Medulla oblongata (tissue), 1 donor: Measurements from ENCODE around the gene TLE2.
"Not testable (repeated sequence)": the region's sequence is repeated elsewhere in the genome, so short reads cannot be mapped to it uniquely, and the experiment has no call there.

ENCODE experiments used
- DNase-seq: peaks from one replicate; pipeline ENCODE4 v3.0.0-alpha.2; 2015; ENCODE audit errors: extremely low spot score

The TLE2 gene

DNA sequence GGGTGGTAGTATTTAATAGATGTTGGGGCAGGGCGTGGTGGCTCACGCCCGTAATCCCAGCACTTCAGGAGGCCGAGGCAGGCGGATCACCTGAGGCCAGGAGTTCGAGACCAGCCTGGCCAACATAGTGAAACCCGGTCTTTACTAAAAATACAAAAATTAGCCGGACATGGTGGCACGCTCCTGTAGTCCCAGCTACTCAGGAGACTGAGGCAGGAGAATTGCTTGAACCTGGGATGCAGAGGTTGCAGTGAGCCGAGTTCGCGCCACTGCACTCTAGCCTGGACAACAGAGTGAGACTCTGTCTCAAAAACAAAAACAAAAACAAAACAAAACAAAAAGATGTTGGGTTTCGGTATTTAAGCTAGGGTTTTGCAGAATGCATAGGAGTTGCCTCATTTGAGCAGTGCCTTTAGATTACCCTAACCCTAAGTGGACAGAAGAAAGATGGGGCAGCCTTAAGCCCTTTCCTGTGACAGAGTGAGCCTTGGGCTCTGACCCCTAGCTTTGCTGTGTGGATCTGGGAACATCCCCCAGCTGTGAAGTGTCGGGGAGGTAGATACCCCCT lies 8.0 kb upstream of the TLE2 start:
- not testable (repeated sequence) for DNase-seq

DNA sequence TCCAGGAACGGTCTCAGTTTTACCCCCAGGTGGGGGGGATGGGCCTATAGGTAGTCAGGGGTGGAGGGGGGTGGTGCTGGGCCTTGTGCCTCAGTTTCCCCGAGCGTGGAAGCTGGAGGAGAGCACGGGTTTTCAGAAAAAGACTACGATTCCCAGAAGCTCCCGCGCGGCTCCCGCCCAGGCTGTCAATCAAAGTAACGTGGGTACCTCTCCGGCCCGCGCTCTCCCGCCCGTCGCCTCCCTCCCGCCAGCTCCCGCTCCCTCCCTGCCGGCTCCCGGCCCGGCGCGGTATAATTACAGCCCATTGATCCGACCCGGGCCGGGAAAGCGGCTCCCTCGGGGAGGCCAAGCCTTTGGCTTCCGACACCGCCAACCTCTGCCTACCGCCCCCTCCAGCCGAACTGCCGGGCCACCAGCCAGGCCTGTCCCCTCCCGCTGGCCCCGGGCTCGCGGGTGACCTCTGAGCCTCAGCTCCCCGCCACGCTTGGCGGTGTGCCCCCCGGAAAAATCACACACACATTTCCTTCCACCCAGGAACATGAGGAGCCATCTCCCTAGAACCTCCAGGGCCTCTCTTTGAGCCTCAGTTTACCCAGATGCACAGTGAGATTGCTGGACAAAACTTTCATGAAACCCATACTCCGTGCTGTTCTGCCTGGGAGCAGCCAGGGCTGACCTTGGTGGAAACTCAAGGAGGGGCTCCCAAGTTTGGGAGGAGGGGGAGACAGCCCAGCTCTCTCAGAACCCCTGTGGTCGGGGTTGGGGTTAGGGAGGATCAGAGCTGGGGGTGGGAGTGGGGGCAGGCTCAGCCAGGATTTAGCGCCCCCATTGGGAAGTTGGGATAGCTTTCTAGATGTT lies 7.3 kb upstream of the TLE2 start:
- peak; percentile 95 for DNase-seq

DNA sequence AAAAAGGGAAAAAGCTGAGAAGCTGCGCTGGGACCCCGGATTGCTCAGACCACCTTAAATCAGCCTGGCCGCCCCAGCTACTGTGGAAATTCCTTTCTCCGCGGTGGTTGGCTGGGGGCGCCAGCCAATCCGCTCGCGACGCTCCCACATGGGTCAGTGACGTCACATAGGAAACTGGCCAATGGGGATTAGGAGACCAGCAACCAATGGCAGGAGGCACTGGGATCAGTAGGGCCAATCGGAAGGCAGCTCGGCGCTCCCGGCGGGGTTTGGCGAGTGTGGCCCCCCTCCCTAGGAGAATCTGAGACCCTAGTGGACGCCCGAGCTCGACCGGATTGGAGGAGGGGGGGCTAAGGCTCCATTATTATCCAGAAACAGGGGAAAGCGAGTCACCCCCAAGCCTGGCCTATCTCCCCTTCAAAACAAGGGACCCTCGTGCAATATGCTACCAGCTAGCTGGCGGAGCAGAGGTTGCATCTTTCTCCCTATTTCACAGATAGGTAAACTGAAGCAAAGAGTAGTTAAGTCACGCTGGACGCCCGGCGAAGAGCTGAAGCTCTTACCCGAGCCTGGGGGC lies 6.5 kb upstream of the TLE2 start:
- DNase-seq, result peak; percentile 99

DNA sequence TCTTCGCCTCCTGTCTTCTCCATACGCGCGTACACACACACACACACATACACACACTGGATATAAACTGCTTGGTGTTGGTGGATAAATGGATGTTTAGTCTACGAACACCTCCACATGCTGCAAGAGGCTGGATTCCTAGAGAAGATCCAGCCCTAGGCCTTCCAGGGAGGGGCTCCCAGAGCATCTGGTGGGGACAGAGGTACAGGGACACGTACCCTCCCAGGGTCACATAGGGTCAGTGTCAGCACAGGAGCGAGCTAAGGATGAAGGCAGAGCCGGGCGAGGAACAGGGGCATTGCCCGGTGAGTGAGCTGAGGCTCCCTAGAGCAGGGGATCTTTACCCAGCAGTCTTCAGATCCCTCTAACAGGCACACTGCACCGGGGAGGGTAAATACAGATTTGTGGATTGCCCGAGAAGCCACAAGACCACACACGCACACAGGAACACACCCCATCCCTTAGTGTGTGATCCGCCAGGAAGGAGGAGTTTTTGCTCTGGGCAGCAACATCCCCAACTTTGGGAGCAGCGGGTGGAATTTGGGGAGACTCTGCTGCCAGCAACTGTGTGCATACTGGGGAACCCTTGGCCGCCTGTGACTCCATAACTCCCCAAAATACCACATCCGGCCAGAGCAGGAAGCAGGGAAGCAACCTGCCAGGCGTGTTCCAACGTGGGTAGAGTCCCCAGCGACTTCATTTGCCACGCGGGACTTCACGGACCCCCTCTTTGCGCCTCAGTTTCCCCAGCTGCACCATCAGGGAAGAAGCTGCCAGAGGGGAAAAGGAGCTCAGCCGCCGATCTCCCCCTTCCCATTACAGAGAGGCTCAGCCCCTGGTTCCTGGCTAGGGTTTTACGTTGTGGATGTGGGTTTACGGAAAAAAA lies 5.8 kb upstream of the TLE2 start:
- DNase-seq, result no peak

DNA sequence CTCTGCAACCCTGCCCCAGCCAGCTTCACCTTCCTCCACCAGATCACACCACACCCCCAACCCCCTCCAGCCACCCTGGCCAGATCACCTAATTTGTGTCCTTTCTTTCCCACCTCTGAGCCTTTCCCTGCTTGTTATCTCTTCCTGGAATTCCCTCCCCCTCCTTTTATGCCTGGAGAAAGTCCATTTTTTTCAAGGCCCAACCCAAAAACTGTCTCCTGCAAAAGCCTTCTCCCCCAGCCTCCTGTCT lies 5.3 kb upstream of the TLE2 start:
- no peak for DNase-seq

DNA sequence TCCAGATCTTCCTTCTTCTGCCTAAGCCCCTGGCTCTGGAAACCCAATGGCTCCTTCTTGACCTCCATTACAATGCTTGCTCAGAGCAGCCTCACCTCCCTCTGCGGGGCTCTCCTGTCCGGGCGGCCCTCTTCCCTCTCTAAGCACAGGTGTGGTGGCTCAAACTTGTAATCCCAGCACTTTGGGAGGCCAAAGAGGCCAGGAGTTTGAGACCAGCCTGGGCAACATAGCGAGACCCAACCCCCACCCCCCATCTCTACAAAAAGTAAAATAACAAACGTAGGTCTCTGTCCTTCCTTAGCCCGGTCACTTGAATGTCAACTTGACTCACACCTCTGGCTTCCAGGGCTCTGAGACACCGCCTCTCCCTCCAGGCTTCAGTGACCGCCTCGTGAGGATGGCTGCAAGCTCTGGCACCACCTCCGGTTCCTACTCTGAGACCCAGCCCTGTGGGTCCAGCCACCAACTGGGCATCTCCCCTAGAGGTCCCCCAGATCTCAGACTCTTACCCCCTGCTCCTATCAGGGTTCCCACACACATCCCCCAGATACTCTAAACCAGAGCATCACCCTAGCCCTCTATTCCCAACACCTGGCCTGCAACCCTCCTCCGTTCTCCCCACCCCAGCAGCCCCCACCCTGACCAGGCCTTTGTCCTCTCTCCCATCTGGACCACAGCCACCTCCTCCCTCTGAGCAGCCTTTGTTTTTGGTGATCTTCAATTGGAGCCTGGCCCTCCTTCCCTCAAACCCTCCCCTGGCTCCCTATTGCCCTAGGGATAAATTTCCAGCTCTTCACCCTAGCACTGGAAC lies 4.7 kb upstream of the TLE2 start:
- peak; percentile 47 for DNase-seq

DNA sequence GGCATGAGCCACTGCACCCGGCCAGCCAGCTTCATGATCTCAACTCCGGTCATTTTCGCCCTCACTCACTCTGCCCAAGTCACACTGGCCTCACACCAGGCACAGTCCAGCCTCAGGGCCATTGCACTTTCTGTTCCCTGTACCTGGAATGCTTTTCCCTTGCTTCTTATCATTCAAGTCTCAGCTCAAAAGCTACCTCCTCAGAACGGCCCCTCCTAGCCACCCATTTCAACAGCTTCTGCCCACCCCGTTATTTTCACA lies 2.5 kb upstream of the TLE2 start:
- no peak for DNase-seq

DNA sequence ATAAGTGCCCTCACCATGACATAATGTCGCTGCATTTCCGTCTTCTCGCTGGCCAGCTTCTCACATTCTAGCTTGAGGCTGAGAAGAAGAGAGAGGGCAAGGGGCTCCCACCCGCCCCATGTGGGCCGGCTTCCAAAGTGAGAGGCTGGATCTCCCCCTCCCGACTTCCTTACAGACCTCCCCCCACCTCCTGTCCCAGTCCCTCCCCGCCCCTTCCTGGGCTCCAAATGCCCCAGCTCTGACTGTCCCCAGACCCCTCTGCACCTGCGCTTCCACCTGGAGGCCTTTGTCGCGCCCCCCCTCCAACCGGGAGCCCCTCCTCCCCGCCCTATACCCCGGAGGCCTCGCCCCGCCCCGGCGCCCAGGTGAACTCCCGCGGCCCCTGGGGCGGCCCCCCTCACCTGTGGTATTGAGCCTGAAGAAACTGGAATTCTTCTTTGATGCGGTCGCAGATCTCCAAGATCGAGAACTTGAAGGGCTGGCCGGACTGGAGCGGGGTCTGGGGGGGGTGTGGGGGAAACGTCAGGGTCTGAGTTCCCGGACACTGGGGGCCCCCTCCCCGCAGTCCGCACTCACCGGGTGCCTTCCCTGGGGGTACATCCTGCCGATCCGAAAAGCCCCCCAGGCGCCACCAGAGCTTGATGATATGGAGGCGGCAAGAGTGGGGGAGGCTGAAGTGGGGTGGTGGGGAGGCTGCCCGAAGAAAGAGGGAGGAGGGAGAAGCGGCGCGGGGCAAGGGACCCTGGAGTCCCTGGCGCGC lies 595 bp downstream of the TLE2 start:
- no peak for DNase-seq

DNA sequence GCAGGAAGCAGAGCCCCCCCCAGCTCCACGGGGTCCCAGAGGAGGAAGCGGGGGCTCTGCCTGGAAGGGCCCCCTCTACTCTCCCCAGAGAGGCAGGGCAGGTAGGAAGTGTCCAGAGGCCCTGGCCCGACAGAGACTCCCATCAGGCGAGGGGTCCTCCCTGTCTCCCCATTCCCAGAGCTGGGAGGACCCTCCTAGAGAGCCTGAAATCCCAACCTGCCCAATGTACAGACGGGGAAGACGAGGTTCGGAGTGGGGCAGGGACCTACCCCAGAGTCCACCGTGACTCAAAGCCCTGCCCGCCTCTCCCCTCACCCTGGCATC lies 1.1 kb downstream of the TLE2 start:
- no peak for DNase-seq

DNA sequence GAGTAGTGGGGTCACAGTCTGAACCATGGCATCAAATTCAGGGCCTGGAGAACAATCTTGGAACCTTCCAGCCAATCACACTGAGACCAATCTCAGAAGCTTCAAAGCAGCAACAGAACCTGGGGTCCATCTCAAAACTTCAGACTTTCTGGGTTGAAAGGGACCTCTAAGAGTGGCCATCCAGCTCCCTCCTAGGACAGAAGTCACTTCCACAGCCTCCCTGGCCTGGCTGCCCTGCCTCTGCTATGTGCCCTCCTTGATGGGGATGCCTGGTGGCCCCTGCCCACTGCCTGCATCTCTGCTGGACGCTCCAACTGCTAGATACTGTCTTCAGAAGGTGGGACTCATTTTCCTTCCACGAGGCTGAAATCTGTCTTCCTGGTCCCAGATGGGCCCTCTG lies 1.8 kb downstream of the TLE2 start:
- no peak for DNase-seq

DNA sequence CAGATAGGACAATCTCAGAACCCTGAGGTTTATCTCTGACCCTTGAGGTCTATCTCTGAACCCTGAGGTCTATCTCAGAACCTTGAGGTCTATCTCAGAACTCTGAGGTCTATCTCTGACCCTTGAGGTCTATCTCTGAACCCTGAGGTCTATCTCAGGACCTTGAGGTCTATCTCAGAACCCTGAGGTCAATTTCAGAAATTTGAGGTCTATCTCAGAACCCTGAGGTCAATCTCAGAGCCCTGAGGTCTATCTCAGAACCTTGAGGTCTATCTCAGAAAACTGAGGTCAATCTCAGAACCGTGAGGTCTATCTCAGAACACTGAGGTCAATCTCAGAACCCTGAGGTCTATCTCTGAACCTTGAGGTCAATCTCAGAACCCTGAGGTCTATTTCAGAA lies 2.3 kb downstream of the TLE2 start:
- no peak for DNase-seq

DNA sequence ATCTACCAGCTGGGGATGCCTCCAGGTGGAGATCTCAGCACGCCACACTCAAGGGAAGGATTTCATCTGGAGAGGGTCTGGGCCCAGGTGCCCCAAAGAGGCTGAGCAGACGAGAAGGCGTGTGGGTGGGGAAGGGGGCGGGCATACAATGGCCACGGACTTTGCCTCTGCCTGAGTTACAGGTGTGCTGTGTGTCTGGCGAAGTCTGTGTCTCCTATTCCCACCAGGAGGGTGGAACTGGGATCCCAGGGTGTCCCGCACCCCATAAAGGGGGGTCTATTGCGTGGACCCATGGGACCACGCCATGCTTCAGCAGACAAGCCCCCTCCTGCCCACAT lies 3.6 kb downstream of the TLE2 start:
- DNase-seq, result no peak

DNA sequence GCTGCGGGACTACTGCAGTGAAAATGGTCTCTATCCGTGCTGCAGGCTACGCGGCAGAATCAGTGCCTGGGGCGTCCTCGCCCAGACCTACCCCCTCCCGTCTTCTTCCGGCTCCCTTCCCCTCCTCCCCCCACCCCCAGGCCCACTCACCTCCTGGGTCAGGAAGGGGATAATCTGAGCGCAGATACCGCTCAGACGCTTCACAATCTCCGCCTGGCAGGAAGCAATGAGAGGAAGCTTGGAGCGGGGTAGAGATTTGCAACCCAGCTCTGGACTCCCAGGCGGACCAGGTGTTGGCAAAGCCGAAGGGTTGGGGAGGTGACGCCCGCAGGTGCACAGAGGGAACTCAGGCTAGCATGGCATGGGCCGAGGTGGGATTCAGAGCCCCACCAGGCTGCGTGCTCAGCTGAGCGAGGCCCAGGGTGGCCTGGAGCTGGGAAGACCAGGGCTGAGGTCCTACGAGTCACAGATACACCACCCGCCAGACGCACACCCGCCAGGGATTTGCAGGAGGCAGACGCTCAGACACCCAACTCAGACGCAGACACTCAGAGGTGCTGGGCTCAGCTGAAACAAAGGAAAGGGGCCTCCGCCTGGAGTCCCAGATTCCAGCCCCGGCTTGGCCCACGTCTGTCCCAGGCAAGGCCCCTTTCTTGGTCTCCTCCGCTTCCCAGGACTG lies 4.1 kb downstream of the TLE2 start:
- no peak for DNase-seq

DNA sequence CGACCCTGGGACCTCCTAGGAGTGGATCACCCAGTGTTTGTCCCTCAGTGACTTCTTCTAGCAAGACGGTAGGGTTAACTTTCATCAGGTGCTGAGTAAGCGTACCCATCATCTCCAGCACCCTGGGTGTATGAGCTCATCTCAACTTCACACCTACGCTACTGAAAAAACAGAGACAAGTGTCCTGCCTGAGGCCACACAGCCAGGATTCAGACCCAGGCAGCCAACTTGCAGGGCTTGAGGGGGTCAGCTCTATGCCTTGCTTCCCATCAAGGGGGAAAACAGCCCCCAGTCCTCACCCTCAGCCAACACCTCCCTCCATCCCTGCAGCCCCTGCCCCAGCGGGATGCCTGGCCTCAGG lies 4.6 kb downstream of the TLE2 start:
- DNase-seq, result no peak

DNA sequence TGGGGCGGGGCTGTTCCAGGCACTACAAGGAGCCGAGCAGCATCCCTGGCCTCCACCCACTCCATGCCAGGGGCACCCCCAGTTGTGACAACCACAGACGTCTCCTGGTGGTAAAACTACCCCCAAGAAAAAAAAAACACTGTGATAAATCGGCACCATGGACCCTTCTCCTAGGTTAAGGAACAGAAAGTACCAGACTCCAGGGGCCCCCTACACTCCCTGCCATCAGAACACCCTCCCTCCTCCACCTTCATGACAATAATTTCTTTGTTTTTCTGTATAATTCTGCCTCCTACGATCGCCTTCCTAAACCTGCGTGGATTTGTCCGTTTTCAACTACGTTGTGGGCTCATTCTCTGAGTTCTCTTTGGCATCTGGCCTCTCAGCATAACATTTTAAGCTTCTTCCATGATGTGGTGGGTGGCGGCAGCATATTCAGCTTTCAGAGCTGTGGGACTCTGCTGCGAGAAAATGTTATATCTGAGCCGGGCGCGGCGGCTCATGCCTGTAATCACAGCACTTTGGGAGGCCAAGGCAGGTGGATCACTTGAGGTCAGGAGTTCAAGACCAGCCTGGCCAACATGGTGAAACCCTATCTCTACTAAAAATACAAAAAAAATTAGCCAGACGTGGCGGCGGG lies 8.6 kb downstream of the TLE2 start:
- DNase-seq, result peak; percentile 33

DNA sequence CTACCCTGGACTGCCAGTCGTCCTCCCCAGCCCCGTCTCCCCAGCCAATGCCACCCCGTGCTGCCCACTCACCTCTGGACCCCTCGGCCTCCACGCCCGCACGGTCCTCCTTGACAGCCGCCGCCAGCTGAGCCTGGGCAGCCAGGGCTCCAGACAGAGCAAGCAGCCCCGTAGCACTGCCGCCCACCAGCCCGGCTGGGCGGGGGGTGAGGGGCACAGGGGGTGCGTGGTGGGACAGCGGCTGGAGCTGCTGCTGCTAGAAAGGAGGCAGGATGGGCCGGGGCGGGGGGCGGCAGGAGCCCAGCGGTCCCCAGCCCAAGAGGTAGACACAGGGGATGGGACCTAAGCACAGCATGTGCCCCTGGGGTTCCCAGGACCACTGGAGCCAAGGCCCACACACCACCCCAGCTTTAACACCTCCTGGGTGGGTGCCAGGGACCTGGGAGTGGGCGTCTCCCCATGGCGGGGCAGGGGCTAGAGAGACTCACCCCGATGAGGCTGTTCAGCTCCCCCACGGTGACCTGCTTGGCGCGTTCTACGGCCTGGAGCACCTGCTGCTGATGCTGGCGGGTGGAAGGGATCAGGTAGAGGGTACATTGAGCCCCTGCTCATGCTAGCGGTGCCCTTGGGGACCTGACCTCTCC lies 9.7 kb downstream of the TLE2 start:
- no peak for DNase-seq

DNA sequence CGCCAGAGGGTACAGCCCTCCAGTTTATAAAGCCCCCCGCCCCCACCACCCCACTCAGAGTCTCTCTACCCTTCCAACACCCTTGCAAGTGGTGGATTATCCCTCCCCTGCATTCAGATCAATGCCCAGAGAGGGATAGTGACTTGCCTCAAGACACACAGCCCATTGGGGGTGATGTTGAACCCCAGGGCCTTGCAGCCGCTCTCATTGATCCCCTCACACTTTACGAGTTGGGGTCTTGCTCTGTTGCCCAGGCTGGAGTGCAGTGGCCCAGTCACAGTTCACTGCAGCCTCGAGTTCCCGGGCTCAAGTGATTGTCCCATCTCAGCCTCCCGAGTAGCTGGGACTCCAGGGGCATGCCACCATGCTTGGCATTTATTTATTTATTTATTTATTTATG lies 11.2 kb downstream of the TLE2 start:
- no peak for DNase-seq

DNA sequence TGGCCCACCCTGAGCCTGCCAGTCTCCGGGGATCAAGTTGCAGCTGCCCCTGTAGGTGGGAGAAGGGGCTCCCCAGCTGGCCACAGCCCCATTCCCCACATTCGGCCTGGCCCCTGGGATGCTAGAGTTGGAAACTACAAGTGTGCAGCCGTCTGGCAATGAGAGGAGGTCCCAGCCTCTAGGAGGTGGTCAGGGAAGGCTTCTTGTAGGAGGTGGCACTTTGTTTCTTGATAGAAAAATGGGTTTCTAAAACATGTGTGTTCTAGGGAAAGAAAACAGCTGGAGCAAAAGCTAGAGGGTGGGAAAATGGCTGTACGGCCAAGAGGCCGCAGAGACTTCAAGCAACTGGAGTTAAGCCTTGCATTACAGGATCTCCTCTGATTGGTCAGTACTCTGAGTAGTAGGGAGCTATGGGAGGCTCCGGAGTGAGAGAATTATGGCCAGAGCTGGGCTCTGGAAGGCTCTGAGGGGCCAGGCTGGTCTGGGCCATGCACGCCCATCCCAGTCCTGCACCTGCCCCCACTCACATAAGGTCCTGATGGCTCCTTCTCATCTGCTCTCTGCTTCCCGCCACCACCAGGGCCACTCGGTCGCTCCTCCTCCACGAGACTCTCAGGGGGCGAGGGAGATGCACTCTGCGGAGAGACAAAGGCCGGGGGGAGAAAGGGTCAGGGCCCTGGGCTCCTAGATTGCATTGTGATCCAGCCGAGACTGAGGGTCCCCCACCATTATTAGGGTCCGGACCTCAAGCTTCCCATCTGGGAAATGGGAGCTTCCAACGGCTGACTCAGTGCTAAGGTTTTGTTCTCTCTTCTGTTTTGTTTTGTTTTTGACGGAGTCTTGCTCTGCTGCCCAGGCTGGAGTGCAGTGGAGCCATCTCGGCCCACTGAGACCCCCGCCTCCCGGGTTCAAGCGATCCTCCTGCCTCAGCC lies 13.7 kb downstream of the TLE2 start:
- DNase-seq, result no peak

DNA sequence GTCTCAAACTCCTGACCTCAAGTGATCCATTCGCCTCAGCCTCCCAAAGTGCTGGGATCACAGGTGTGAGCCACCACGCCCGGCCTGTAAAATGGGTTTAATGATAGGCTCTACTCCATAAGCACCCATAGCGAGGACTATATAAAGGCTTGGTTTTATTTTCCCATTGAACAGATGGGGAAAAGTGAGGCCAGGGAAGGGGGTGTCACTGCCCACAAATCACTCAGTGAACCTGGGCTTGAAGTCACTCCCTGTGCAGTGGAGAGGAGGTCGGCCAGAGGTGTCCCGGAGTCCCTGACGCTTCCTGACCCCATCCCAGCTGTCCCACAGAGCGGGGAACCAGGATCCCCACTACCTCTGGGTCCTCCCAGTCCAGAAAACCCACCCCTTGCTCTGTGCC lies 14.9 kb downstream of the TLE2 start:
- no peak for DNase-seq
